GM19455 (cell line): Measurements from ENCODE around the gene RAB17.

Source experiments
- ATAC-seq: cut with Tn5 transposase; IDR thresholded peaks from one replicate; pipeline ENCODE4 v1.9.1; 2021; ENCODE audit not compliant: unreplicated experiment

The RAB17 gene

GRCh38 chr2:237590272-237591140 is at the start of gene RAB17:
RAB17 (minus strand) TSS chr2:237590734; CDS start chr2:237586154, 4,580 bp downstream.
- no peak for ATAC-seq

GRCh38 chr2:237639836-237640220 is 49.3 kb upstream of the RAB17 start:
- no peak for ATAC-seq

GRCh38 chr2:237639052-237639835 is 48.7 kb upstream of the RAB17 start:
- ATAC-seq = no peak

- no peak for ATAC-seq
These were observed 47.6 kb upstream of the RAB17 start for GRCh38 chr2:237638176-237638575.

GRCh38 chr2:237637429-237638135 is 47.0 kb upstream of the RAB17 start:
- ATAC-seq = no peak

- ATAC-seq = no peak
These were observed 46.0 kb upstream of the RAB17 start for GRCh38 chr2:237636578-237636977.

- ATAC-seq = no peak
These were observed 42.6 kb upstream of the RAB17 start for GRCh38 chr2:237633061-237633561.

GRCh38 chr2:237631801-237632585 is 41.5 kb upstream of the RAB17 start:
- no peak for ATAC-seq

GRCh38 chr2:237631007-237631785 is 40.7 kb upstream of the RAB17 start:
- no peak for ATAC-seq

GRCh38 chr2:237630216-237631000 is 39.9 kb upstream of the RAB17 start:
- no peak for ATAC-seq

- ATAC-seq = no peak
These were observed 39.2 kb upstream of the RAB17 start for GRCh38 chr2:237629739-237630138.

GRCh38 chr2:237629188-237629534 is 38.6 kb upstream of the RAB17 start:
- ATAC-seq = no peak

GRCh38 chr2:237628247-237629187 is 38.0 kb upstream of the RAB17 start:
- no peak for ATAC-seq

- ATAC-seq = no peak
These were observed 37.1 kb upstream of the RAB17 start, which contains the start of gene LRRFIP1 for GRCh38 chr2:237627441-237628246. LRRFIP1 (plus strand) TSS chr2:237627587; CDS start chr2:237627645, 58 bp downstream.

- ATAC-seq = no peak
These were observed 36.4 kb upstream of the RAB17 start for GRCh38 chr2:237626813-237627440.

- ATAC-seq = no peak
These were observed 35.2 kb upstream of the RAB17 start for GRCh38 chr2:237625777-237626176.
